ENCODE results near the gene WDR17.
A peak's percentile ranks its signal among the peaks of the same experiment; 100 is the strongest.

WDR17 gene

DNA sequence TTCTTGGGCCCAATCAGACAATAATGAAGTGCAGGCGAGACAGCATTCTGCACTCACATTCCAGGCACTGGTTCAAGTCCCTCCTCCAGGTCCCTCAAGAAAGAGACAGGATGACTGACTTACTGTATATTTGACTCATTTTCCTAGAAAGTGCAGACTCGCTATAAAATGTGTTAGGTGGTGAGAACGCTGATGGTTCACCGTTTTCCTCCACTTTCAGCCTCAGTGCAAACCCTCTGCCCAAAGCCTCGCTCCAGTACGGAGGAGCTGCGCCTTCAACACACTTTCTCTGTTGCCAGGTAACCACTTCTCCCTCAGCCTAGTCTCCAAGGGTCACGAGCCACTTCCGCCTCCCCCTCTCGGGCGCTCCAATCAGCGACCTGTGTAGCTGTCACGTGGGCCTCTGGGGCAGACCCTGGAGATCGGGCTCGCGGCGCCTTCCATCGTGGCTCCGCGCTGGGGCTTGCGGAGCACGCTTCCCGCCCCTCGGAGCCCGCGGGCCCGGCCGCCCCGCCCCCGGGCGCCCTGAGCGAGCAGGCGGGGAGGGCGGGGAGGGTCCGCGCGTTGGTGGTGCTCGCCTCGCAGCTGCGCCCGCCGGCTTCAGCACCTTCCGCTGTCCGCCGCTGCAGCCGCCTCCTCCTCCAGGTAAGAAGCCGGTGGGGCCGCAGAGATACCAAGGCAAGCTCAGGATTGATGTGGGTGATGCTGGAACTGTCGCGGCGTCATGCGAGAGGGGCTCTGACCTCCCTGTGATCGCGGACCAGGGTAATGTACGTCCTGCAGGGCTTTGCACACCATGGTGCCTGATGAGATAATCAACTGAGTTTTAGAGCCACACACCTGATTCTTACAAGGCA is at the start of gene WDR17:
Gene WDR17 (plus strand): TSS at position 407 of the 857 bp plus-strand sequence. CDS start 45,740 bp downstream, outside the sequence.
- Histone ChIP-seq H3K4me3 (peak within 1 kb of the TSS; percentile 17 to 55 (median 31)), H3K27ac (peak within 1 kb of the TSS in 1 of 21 experiments; percentile 11)

DNA sequence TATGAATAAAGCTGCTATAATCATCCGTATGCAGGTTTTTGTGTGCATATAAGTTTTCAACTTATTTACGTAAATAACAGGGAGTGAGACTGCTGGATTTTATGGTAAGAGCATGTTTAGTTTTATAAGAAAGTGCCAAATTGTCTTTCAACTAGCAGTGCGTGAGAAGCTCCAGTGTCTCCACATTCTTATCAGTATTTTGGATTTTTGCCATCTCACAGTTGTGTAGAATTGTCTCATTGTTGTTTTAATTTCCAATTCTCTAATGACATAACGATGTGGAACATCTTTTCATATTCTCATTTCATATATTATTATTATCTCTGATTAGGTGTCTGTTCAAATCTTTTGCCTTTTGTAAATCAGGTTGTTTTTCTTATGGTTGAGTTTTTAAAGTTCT is 49.0 kb upstream of the WDR17 start:
- Histone ChIP-seq H3K27ac (no peak overlapping the region), H3K4me3 (no peak overlapping the region)

DNA sequence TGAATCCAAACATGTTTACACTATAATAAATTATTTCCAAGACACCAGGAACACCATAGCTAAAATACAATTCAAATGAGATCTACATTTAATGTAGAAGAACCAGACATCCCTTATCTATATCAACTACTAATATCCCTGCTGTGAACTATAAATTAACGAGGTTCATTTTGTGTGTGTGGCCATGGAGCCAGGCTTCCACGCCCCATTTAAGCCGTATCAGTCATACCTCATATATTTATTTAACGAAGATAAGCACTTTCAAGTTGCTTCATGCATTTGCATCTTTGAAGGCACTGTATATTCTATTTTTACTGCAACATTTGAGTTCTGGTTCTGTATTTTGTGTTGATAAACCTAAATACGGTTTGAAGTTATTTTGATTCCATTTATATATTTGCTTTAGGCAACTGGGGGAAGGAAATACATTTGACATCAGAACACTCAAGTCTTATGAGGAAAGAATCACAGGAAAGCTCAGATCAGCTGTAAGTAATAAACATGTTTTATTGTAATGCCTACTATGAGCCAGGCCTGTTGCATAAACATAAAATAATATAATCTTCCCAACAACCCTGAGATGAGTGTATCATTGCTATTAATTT is 45.1 kb upstream of the WDR17 start:
- Histone ChIP-seq H3K4me3 (no peak overlapping the region), H3K27ac (no peak overlapping the region)

DNA sequence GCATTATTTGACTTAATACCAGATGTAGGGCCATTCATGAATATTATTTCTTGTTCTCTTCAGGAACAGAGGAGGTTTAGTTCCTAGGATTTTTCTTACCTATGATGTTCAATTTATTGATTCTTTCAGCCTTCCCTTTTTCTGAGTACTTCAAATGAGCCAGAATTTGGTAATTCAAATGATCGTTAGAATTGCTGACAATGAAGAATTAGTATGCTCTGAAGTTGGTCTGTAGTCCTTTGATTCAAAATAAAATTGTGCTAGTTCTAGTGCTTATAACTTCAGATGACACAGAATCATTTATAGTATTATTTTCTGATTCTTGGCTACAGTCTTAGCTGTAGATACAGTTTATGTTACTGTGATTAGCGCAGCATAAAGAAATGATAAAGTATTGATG is 35.2 kb upstream of the WDR17 start:
- no peak overlapping the region for H3K4me3 ChIP-seq
- no peak overlapping the region for H3K27ac ChIP-seq

DNA sequence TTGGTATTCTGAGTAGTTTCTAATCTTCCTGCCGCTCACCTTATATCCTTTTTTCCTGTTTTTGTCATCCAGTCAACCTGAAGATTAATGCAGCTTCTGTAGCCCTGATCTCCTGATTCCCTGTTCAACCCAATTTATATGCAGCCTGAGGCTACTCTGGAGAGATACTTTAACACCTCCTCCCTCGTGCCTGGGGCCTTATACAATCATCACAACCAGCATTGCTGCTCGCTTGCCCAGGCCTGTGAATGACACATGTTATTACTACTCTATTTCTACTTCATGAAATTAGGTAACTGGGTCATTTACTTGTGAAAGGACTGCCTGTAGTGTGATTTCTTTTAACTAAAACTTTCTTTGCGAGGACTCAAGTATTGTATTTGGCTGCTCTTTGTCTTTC is 33.7 kb upstream of the WDR17 start:
- Histone ChIP-seq H3K4me3 (no peak overlapping the region), H3K27ac (no peak overlapping the region)

DNA sequence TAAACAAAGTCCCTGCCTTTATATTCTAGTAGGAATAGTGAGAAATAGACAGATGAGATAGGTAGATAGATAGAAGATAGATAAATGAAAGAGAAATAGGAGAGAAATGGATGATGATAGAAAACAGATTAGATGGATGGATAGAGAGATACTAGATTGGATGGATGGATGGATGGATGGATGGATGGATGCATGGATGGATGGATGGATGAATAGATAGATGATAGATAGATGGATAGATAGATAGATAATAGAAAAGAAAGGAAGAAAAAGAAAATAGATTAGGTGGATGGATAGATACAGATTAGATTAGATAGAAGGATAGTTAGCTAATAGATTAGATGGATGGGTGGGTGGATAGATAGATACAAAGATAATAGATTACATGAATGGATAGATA is 33.2 kb upstream of the WDR17 start:
- Histone ChIP-seq H3K4me3 (no peak overlapping the region), H3K27ac (no peak overlapping the region)

DNA sequence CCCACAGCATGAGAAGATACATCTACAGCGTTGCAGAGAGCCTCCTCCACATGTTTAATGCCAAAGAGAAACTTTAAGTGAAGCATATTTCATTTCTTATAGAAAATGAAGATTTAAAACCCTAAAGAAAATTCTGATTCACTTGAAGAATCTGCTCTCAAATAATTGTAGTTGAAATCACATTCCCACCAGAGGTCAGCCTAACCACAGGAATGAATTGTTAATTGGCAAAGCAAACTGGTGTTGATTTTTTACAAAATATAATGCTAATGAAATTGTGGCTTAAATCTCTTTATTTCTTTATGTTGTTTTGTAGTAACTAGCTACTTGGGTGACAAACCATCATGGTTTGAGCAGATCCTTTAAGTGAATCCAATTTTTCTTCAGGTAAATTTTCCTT is 31.1 kb upstream of the WDR17 start:
- H3K4me3 ChIP-seq = no peak overlapping the region
- H3K27ac ChIP-seq = no peak overlapping the region

DNA sequence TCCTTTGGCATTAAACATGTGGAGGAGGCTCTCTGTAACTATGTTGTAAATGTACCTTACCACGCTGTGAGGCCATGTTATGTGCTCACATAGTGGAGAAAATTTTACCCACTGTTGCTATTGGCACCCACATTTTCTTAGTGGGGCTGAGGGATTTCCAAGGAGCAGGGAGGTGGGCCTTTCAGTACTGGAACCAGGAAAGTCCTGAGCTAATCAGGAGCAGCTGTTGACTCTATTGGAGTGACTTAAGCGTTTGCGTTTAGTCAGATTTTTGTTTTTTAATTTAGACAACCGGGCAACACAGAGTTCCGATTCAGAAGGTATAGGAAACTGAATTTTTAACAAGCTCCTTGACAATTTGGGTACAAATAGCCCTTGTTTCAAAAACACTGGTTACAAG is 30.7 kb upstream of the WDR17 start:
- no peak overlapping the region for H3K27ac ChIP-seq
- H3K4me3 ChIP-seq = no peak overlapping the region

DNA sequence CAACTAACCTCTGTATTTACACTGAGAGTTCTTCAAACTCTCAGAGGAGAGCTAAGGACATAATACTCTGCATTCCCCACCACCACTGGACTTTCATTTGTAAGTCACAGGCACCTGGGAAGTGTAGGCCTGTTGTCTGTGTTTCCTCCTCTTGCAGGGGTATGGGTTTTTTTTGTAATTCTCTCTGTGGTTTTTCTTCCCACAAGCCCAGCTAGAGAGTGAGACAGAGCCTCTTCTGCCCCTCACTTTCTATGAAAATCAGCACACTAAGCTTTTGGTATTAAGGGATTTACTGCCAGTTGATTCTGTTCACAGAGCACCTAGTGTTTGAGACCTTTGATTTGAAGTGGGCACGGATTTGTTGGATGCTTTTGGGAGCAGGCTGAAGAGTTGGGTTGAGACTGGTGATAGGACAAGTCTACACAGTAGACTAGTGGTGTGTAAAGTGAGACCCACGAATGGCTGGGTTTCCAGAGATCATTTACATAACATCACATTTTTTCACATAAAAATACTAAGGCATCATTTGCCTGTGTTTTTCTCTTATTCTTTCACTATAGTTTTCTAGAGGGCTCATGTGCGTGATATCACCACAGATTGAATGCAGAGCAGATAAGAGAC is 28.9 kb upstream of the WDR17 start:
- H3K27ac ChIP-seq = no peak overlapping the region
- H3K4me3 ChIP-seq = no peak overlapping the region

DNA sequence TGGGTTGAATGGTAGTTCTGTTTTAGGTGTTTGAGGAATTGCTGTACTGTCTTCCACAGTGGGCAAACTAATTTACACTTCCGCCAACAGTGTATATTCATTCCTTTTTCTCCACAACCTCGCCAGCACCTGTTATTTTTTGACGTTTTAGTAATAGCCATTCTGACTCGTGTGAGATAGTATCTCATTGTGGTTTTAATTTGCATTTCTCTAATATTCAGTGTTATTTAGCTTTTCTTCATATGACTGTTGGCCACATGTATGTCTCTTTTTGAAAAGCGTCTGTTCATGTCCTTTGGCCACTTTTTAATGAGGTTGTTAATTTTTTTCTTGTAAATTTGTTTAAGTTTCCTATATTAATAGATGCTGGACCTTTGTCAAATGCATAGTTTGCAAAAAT is 26.9 kb upstream of the WDR17 start:
- H3K27ac ChIP-seq = no peak overlapping the region
- H3K4me3 ChIP-seq = no peak overlapping the region

DNA sequence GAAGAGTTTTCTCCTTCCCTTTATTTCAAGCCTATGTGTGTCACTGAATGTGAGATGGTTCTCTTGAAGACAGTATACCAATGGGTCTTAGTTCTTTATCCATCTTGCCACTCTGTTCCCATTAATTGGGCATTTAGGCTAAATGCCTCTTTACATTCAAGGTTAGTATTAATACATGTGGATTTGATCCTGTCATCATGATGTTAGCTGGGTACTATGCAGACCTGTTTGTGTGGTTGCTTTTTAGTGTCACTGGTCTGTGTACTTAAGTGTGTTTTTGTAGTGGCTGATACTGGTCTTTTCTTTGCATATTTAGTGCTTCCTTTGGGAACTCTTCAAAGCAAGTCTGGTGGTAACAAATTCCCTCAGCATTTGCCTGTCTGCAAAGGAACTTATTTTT is 23.4 kb upstream of the WDR17 start:
- Histone ChIP-seq H3K4me3 (no peak overlapping the region), H3K27ac (no peak overlapping the region)

DNA sequence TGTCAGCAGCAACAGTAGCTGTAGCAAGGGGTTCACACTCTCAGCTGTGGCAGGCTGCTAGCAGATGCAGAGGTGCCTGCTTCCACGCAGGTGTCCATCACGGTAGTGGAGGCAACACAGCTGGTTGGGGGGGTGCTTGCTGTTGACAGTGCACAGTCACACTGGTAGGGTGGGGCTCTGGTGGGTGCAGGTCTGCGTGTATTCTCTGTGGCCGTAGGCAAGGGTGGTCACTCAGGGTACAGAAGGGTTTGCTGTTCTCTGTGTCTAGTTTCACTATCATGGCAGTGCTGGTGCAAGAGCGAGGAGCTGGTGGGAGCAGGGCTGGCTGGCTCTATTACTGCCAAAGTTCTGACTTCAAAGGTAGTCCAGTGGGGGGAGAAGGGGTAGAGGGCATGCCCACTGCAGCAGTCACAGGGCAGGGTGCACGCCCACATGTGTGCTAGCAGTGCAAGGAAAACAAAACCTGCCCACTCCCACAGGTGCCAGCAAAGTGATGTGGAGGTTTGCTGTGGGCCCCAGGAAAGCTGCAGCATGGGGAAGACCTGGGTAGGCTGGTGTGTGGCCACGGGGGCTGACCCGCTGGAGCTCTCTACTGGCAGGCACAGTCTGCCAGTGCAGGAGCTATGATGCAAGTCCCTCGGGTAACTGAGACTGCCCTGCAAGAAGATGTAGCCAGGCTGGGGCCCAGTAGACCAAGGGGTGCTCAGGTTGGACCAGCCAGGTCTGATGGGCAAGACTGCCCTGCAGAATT is 21.6 kb upstream of the WDR17 start:
- Histone ChIP-seq H3K4me3 (no peak overlapping the region), H3K27ac (no peak overlapping the region)

DNA sequence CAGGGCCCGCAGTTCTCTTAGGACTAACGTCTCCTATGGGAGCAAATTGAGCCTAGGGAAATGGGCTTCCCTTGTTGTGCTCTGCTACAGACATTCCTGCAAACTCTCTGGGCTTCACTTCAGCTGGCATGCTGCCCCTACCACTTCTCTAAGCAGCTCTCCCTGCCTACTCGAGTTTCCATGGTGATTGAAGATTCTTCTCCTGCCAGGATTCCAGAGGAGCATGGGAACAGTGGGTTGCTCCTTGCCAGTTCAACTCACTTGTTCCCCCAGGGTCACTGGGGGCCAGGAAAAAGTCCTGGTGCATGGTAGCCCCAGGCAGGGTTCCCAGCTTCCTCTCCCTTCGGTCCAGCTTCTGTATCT is 21.1 kb upstream of the WDR17 start:
- H3K27ac ChIP-seq = no peak overlapping the region

DNA sequence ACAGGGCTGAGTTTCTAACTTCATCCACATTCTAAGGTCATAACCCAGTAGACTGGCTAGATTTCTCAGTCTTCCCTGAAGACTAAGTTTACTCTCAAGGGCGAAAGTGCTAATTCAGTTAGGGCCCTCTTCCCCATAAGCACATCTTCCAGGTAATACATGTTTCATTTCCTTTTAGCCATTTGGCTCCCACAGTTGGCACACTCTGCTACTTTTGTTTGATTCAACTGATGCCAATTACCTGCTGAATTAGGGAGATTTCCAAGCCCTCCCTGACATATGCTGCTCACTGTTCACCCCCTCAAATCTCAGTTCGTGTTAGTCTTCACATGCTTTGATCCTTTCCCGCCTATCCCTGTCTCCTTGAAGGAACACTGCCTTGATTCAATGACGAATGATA is 17.0 kb upstream of the WDR17 start:
- no peak overlapping the region for H3K27ac ChIP-seq
- H3K4me3 ChIP-seq = no peak overlapping the region

More for the DNA sequence above, 21.1 kb upstream of the WDR17 start:
- no peak overlapping the region for H3K4me3 ChIP-seq

DNA sequence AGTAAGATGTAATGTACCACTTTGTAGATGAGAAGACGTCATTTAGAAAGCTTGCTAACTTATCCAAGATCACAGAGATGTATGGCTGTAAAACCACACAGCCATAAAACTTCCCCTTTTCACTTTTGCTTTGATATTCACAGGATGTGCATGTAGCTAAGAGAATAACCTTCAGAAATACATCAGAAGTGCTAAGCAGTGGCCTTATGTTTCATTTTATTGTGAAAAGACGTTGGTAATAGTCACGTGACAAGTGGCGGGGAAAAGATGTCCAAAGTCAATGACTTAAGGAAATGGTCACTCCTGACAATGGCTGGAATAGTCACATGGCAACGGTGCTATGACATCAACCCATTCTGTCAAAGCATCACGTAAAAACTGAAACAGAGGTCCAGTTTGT is 12.9 kb upstream of the WDR17 start:
- Histone ChIP-seq H3K27ac (no peak overlapping the region), H3K4me3 (no peak overlapping the region)

DNA sequence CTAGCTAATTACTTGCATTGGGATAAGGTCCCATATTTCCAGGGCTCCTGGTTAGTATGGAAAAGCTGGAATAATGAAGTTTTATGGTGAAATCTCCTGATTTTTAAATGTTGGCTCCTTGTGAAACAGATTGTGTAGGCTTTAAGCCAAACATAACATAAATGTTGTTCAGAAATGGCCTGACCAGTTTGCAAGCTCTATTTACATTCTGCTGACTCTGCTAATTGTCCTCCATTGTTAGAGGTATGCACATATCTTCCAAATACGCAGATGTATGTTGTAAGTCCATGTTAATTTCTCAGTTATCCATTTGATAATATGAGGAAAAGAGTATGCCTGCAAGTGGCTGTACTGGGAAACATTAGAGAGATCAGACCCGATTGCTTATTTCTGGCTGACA is 11.9 kb upstream of the WDR17 start:
- H3K4me3 ChIP-seq = no peak overlapping the region
- H3K27ac ChIP-seq = no peak overlapping the region

DNA sequence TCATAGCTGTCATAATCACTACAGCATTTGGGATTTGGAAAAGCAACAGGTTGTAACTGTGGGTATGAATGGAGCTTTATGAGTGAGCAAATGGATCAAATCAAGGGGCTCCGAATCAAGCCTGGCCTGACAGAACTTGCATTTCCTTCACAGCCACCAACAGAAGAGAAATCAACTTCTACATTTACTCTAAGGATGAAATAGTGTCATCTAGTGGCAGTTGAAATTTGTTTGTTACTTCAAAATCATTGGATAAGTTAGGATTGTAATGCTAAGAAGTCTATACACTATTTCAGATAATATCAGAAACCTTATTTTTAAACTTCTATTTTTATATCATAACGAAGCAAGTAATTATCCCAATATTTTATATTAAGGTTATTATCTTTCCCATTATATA is 10.7 kb upstream of the WDR17 start:
- H3K27ac ChIP-seq = no peak overlapping the region
- H3K4me3 ChIP-seq = no peak overlapping the region

DNA sequence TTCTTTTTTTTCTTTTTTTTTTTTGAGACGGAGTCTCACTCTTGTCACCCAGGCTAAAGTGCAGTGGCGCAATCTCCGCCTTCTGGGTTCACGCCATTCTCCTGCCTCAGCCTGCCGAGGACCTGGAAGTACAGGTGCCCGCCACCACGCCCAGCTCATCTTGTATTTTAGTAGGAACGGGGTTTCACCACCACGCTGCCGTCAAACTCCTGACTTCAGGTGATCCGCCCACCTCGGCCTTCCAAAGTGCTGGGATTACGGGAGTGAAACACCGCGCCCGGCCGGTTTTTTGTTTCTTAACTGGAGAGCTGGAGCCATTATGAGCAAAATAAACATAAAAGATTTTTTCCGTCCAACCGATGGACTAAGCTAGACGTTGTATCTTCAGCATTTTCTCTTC is 1.9 kb upstream of the WDR17 start:
- H3K27ac ChIP-seq = no peak overlapping the region
- H3K4me3 ChIP-seq = no peak overlapping the region

DNA sequence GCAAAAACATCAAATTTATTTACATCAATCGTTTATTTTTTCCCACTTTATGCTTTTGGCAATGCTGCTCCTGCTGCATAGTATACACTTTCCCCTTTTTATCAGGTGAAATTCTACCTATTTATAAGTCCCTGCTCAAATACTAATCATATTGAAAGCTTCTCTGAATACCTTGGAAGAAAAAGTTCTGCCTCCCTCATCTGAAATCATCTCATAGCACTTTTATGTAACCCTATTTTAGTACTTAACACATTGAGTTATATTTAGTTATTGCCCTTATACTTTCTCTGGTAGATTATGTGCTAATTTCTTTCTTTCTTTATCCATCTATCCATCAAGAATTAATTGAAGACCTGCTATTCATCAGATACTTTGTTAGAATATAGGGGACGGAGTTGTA is 1.1 kb upstream of the WDR17 start:
- no peak overlapping the region for H3K27ac ChIP-seq
- no peak overlapping the region for H3K4me3 ChIP-seq

DNA sequence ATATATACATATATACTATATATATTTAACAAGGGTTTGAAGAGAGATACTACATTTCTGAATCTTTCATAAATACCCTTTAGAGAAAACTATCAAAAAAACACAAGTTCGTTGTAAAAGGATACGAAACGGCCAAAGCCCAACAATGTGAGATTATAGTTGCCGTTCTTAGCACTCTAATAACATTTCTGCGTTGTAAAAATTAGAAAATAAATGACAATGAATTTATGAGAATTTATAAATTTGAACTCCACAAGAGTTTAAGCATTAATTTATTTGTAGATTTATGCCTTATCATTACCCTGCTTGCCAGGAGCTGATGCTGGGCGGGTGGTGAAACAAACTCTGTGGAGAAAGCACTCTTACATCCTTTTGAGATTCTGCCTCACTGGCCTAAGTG is 1.1 kb downstream of the WDR17 start:
- Histone ChIP-seq H3K27ac (no peak overlapping the region), H3K4me3 (no peak overlapping the region)

DNA sequence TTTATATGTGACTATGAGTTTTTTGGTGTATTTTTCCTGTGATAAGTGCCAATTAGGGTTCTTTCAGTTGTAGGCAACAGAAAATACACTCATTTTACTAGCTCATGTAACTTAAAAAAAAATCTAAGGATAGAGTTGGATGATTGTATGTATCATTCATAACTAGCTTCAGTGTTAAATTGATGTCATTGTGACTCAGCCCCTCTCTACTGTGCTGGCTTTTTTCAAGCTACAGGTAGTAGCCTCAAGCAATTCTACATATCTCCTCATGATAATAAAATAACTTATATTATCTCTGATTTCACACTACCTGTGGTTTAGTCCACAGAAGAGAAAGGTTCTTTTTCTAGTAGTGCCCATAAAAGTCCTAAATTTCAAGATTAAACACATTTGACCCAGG is 11.9 kb downstream of the WDR17 start:
- Histone ChIP-seq H3K27ac (no peak overlapping the region), H3K4me3 (no peak overlapping the region)
